ENCODE measurements around the gene SAXO1.
"Not testable (repeated sequence)": the region's sequence is repeated elsewhere in the genome, so short reads cannot be mapped to it uniquely, and the experiment has no call there.

Gene SAXO1

GRCh38 chr9:19023078-19023477 is 9.9 kb downstream of the SAXO1 start:
- no peak overlapping the region for H3K27ac ChIP-seq (ENCODE audit: poor library complexity, severe bottlenecking)
- DNase-seq (ENCODE audit: low spot score) (no peak), ATAC-seq (ENCODE audit: low read depth) (no peak)
- TF ChIP-seq CTCF (IDR thresholded peaks at IDR 0.05; ENCODE audit: poor library complexity, severe bottlenecking) = no peak
- no peaks in the 10 kb centered on the region for H3K36me3 ChIP-seq (ENCODE audit: low read depth)
- no peaks in the 10 kb centered on the region for H3K27me3 ChIP-seq (ENCODE audit: insufficient read depth, poor library complexity, severe bottlenecking)
- no peaks in the 10 kb centered on the region for H3K9me3 ChIP-seq (ENCODE audit: severe bottlenecking)
- no peak overlapping the region for H3K4me3 ChIP-seq (ENCODE audit: severe bottlenecking)
- H3K4me1 ChIP-seq (ENCODE audit: insufficient read depth, poor library complexity, severe bottlenecking) = no peaks in the 10 kb centered on the region

- TF ChIP-seq CTCF (IDR thresholded peaks at IDR 0.05; ENCODE audit: poor library complexity, severe bottlenecking) = no peak
- no peak for ATAC-seq (ENCODE audit: low read depth)
- H3K4me1 ChIP-seq (ENCODE audit: insufficient read depth, poor library complexity, severe bottlenecking) = no peaks in the 10 kb centered on the region
Measured at GRCh38 chr9:19022206-19022605, 10.8 kb downstream of the SAXO1 start.

GRCh38 chr9:19021649-19022048 is 11.4 kb downstream of the SAXO1 start:
- H3K9me3 ChIP-seq (ENCODE audit: severe bottlenecking); H3K4me1 ChIP-seq (ENCODE audit: insufficient read depth, poor library complexity, severe bottlenecking); H3K27me3 ChIP-seq (ENCODE audit: insufficient read depth, poor library complexity, severe bottlenecking); DNase-seq (ENCODE audit: low spot score); H3K27ac ChIP-seq (ENCODE audit: poor library complexity, severe bottlenecking); H3K36me3 ChIP-seq (ENCODE audit: low read depth); ATAC-seq (ENCODE audit: low read depth); H3K4me3 ChIP-seq (ENCODE audit: severe bottlenecking): not testable (repeated sequence)

More at GRCh38 chr9:19022206-19022605, 10.8 kb downstream of the SAXO1 start:
- no peaks in the 10 kb centered on the region for H3K36me3 ChIP-seq (ENCODE audit: low read depth)
- H3K27me3 ChIP-seq (ENCODE audit: insufficient read depth, poor library complexity, severe bottlenecking) = no peaks in the 10 kb centered on the region
- H3K4me3 ChIP-seq (ENCODE audit: severe bottlenecking) = no peak overlapping the region
- DNase-seq (ENCODE audit: low spot score) = no peak
- H3K9me3 ChIP-seq (ENCODE audit: severe bottlenecking) = no peaks in the 10 kb centered on the region
- no peak overlapping the region for H3K27ac ChIP-seq (ENCODE audit: poor library complexity, severe bottlenecking)

DNA sequence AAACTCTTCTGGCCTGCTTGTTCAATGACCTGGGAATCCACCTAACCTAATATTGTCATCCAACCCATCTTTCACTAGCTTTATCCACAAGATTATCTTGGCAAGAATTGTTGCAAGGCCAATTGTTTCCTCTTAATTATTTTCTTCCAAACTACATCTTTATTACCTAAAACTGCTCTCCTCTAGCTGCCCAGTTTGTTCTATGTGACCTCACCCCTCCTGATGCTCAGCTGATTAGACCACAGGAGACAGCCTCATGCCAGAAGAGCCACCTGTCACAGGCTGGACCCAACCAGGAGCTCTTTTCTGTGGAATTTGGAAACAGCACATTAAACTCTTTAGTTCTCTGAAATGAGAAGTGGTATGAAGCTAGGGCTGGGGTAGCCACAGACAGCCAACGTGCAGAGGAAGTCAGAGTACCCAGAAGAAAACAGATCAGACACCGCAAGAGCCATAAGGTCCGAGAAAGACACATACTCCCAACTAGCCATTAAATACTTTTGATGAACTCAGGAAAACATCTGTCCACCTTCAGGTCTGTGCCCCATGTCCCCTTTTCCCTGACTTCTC is 12.0 kb downstream of the SAXO1 start:
- ATAC-seq (ENCODE audit: low read depth) = no peak
- no peak overlapping the region for H3K27ac ChIP-seq (ENCODE audit: poor library complexity, severe bottlenecking)
- H3K4me1 ChIP-seq (ENCODE audit: insufficient read depth, poor library complexity, severe bottlenecking) = no peaks in the 10 kb centered on the region
- no peak for TF ChIP-seq CTCF (IDR thresholded peaks at IDR 0.05; ENCODE audit: poor library complexity, severe bottlenecking)
- H3K4me3 ChIP-seq (ENCODE audit: severe bottlenecking) = no peak overlapping the region
- H3K36me3 ChIP-seq (ENCODE audit: low read depth) = no peaks in the 10 kb centered on the region
- H3K27me3 ChIP-seq (ENCODE audit: insufficient read depth, poor library complexity, severe bottlenecking) = no peaks in the 10 kb centered on the region
- DNase-seq (ENCODE audit: low spot score) = no peak
- H3K9me3 ChIP-seq (ENCODE audit: severe bottlenecking) = no peaks in the 10 kb centered on the region

- Histone ChIP-seq H3K4me1 (ENCODE audit: insufficient read depth, poor library complexity, severe bottlenecking) (no peaks in the 10 kb centered on the region), H3K27ac (ENCODE audit: poor library complexity, severe bottlenecking) (no peak overlapping the region), H3K4me3 (ENCODE audit: severe bottlenecking) (no peak overlapping the region), H3K36me3 (ENCODE audit: low read depth) (no peaks in the 10 kb centered on the region), H3K9me3 (ENCODE audit: severe bottlenecking) (no peaks in the 10 kb centered on the region), H3K27me3 (ENCODE audit: insufficient read depth, poor library complexity, severe bottlenecking) (no peaks in the 10 kb centered on the region)
- no peak for ATAC-seq (ENCODE audit: low read depth)
- no peak for TF ChIP-seq CTCF (IDR thresholded peaks at IDR 0.05; ENCODE audit: poor library complexity, severe bottlenecking)
- DNase-seq (ENCODE audit: low spot score) = no peak
Measured at GRCh38 chr9:19018201-19018600, 14.8 kb downstream of the SAXO1 start.

Measured in RWPE2 (cell line).